HG02763 (cell line): ENCODE measurements around the gene MDM4.
A peak's percentile ranks its signal among the peaks of the same experiment; 100 is the strongest.
"Not testable (repeated sequence)": the region's sequence is repeated elsewhere in the genome, so short reads cannot be mapped to it uniquely, and the experiment has no call there.

Experiments used
- ATAC-seq: cut with Tn5 transposase; IDR thresholded peaks from one replicate; pipeline ENCODE4 v1.9.1; 2021; ENCODE audit warnings: mild to moderate bottlenecking, moderate library complexity; ENCODE audit not compliant: unreplicated experiment

MDM4 gene

GRCh38 chr1:204560002-204560401 lies 43.8 kb downstream of the MDM4 start:
- not testable (repeated sequence) for ATAC-seq

DNA sequence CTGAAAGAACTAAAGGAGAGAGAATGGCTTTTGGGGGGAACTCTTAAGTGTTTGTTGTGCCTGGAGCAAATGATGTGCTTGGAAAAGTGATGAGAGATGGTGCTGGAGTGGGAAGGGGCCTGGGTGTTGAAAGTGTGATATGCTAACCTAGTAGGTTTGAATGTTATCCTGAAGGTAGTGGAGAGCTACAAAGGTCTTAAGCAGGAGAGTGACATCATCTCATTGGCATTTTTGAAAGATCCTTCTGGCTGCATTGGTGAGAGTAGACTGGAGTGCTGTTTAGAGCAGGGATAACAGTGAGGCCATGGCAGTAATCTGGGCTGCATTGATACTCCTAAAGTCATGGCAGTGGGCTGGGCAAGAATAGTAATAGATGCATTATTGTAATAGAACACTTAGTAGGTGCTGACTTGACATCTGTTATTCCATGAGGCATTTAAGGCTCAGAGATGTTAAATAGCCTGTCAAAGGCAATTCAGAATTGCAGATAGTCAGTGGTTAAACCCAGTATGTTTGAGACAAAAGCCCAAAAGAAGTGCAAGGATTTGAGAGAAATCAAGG lies 44.5 kb downstream of the MDM4 start:
- ATAC-seq: no peak

DNA sequence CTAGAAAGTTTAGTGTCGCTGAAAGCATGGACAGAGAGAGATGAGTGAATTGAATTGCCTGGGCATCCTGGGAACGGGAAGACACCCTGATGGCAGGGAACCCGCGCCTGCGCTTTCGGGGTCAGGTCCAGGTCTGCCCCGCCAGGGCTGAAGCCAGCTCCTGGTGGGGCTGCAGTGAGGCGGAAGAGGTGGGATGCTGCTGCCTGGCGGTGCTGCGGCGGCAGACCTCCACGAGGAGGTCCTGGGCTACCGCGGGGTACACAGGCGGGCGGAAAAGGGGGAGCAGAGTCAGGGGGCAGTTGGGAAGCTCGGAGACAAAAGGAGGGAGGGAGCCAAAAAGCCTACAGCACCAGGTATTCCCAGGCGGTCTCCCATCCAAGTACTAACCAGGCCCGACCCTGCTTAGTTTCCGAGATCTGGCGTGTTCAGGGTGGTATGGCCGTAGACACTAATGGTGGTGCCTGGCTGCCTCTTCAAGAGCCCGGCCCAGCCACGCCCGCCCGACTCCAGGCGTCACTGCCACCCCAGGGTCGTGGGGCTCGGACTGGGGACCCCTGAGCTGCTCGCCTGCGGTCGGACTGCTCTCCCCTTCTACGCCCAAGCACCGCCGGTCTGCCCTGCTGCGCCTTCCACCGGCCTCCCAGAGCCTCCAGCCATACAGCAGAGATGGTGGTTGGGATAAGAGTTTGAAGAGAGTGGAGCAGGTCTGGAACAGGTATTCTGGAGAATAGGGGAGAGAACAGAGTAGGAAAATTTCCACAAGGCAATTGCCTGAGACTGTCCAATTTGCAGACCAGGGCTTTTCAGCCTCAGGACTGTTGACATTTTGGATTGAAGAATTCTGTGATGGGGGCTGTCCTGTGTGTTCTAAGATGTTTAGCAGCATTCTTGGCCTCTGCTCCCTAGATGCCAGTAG lies 46.1 kb downstream of the MDM4 start:
- ATAC-seq: no peak

- ATAC-seq: no peak
Measured at GRCh38 chr1:204563307-204563706, 47.1 kb downstream of the MDM4 start.

DNA sequence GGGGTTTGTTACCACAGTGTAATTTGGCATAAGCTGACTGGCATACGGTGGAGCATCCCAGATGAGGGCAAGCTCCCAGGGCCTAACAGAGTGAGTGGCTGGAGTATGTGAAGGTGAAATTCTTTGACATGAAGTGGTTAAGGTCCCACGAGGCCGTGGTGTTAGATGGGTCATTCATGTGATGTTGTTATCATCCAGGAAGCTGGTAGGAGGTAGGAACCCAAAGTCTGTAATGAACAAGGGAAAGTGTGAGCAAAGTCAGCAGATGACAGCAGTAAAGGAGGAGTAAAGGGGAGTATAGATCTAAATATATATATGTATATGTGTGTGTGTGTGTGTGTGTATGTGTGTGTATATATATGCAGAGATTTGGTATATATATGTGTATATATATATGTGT lies 47.6 kb downstream of the MDM4 start:
- ATAC-seq: no peak

GRCh38 chr1:204564835-204565234 lies 48.6 kb downstream of the MDM4 start:
- peak; percentile 69 for ATAC-seq

GRCh38 chr1:204565617-204566582 lies 49.7 kb downstream of the MDM4 start:
- no peak for ATAC-seq

DNA sequence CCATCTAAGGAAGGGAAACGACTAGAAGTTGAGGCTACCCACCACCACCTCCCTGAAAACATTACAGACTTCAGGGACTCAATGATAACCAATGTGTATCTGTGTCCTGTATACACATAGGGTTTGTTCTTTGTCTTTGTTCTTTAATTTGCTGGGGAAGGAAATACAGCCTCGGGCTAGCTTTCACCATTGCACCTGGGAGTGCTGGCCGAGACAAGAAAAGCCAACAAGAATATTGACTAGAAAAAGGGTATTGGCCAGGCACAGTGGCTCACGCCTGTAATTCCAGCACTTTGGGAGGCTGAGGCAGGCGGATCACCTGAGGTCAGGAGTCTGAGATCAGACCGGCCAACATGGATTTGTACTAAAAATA lies 50.4 kb downstream of the MDM4 start:
- ATAC-seq: no peak

GRCh38 chr1:204567071-204567470 lies 50.9 kb downstream of the MDM4 start:
- no peak for ATAC-seq

DNA sequence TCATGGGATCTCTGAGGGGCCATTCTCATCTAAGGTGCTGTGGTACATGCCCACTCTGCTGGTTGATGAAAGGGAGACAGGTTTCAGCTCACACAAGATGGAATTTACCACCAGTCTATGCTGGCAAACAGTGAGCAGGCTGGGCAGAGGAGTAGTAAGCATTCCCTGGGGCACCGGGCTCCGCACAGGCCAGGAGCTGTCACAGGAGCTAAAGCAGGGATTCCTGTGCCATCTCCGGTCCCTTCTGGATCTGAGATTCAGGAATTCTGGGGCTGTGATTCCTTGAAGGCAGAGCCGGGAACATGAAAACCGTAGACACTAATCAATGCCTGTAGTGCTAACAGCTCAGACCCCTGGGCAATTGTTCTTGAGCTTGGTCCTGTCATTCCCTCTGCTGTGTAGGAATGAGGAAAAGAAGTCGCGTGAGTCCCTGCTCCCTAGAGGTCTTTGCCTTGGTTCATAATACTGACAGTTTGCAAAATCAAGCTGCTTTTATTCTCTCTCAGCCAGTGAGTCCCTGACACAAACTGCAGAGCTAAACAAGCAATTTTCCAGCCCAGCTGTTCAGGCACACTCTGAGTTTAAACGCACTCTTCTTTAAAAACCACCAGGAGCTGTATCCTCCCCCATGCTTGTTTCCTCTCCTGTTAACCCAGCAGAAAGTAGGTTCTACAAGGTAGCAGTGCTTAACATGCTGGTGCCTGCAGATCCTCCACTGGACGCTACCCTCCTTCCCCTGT lies 52.5 kb downstream of the MDM4 start:
- no peak for ATAC-seq

DNA sequence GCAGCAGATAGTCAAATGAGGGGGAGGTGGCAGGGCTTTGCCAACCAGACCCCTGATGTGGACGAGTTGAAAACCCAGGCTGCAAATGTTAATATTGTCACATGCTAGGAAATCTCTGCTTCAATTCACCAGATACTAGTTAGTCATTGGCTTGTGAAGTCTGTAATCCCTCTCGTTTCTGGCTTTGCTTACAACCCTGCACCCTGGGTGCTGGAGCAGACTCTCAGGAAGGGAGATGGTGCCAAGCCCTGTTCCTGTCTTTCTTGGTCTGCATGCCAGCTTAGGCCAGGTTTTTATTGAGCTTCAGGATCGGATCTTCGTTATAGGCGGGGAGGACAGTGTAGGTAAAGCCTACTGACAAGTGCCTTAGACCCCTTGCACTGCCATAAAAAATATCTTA lies 53.3 kb downstream of the MDM4 start:
- ATAC-seq: no peak

- not testable (repeated sequence) for ATAC-seq
Measured at GRCh38 chr1:204570021-204570420, 53.8 kb downstream of the MDM4 start.

DNA sequence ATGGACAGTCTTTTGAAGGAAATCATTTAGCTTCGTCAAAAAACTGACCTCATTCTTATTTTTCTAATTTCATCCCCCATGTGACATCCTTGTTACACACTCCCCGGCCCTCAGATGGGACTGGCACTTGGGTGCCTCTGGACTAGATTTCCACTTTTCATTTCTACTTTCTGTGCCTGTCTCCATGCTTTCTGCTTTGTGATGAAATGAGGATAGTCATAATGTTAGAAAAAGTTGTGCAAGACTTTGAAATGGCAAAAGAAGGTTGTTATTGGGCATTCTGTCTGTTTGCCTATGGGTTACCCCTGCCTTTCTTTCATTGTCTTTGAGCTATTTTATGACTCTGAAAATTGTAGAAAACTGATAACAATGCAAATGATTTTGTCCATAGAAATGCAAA lies 54.9 kb downstream of the MDM4 start:
- no peak for ATAC-seq

DNA sequence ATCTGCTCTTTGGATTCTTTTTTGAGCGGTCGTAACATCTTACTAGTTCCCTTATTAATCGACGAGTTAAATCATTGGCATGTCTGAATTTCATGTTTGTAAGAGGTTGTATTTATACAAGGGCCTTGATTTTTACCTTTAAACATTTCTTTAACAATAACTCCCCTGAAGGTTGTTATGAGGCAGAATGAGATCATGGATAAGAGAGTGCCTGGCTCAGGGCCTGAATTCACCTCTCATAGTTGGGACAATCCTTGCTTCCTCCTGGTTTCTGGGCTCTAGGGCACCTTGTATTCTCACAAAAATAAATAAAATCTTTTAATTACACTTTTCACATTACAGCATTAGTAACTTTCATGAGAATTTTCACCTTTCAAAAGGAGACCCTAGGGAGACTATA lies 55.4 kb downstream of the MDM4 start:
- ATAC-seq: no peak

- no peak for ATAC-seq
Measured at GRCh38 chr1:204572923-204573922, 57.0 kb downstream of the MDM4 start.

- no peak for ATAC-seq
Measured at GRCh38 chr1:204574016-204574864, 58.0 kb downstream of the MDM4 start.

GRCh38 chr1:204574865-204575163 lies 58.6 kb downstream of the MDM4 start:
- no peak for ATAC-seq

- no peak for ATAC-seq
Measured at GRCh38 chr1:204575221-204576190, 59.3 kb downstream of the MDM4 start.
